ENCODE data around the gene ACLY. TPM values are rescaled to one million over a fixed set of nuclear protein-coding genes. Genes with fewer than 3 reads are reported as not detected.

Gene ACLY
- total RNA-seq, 1 experiment from 2014 or later: 350 TPM

DNA sequence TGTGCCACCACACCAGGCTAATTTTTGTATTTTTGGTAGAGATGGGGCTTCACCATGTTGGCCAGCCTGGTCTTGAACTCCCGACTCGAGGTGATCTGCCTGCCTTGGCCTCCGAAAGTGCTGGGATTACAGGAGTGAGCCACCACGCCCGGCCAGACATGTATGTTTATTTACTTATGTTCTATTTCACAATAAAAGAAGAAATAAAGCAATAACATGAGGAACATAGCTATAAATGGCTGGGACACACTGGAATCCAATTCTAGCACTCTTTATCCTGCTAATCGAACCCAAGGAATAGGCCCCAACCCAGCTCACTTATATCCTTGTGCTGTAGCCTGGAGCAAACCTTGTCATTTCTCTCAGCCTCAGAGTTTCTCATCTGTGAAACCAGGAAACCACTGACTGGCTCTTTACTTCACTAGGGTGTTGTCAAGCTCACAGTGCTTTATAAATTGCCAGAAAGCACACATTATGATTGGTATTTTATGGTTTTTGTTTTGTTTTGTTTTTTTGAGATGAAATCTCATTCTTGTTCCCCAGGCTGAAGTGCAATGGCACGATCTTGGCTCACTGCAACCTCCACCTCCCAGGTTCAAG is 7.3 kb upstream of the ACLY start:
- Mint-ChIP-seq H3K4me3 (no peak overlapping the region), H3K36me3 (no peaks in the 10 kb centered on the region), H3K27me3 (ENCODE audit: low read depth) (no peaks in the 10 kb centered on the region), H3K4me1 (peaks cover 12% of the 10 kb centered on the region), H3K27ac (no peak overlapping the region), H3K9me3 (no peaks in the 10 kb centered on the region)
- ChIA-PET CTCF (interaction anchor here (5.2 kb wide), 1 partner anchor 34 kb away, joined by 56 read pairs; no protein-coding TSS in a partner anchor), POLR2A (no interaction called here)
- no peak for TF ChIP-seq ZNF512 (CRISPR knock-in tag; IDR thresholded peaks at IDR 0.05; ENCODE audit: borderline replicate concordance)
- TF ChIP-seq NR2C2 (CRISPR knock-in tag; IDR thresholded peaks at IDR 0.05): no peak
- TF ChIP-seq E2F1 (CRISPR knock-in tag; IDR thresholded peaks at IDR 0.05): no peak
- no peak for TF ChIP-seq SMAD3 (CRISPR knock-in tag; IDR thresholded peaks at IDR 0.05; ENCODE audit: borderline replicate concordance)
- DNase-seq (ENCODE audit: low spot score) (no peak), ATAC-seq (no peak)

DNA sequence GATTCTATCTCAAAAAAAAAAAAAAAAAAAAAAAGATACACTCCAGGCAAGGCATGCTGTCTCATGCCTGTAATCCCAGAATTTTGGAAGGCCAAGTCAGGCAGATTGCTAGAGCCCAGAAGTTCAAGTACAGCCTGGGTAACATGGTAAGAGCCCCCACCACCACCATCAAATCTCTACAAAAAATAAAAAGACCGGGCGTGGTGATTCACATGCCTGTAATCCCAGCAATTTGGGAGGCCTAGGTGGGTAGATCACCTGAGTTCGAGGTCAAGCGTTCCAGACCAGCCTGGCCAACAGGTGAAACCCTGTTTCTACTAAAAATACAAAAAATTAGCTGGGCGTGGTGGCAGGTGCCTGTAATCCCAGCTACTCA is 1.8 kb upstream of the ACLY start:
- CTCF ChIA-PET: interaction anchor here (3.6 to 4.3 kb wide), 2 partner anchors 10 to 135 kb away, joined by 20 to 26 read pairs; partner anchors contain the start of genes JUP and ODAD4
- ATAC-seq: no peak
- TF ChIP-seq ATF1 (CRISPR knock-in tag; IDR thresholded peaks at IDR 0.05): no peak
- TF ChIP-seq NR2C2 (CRISPR knock-in tag; IDR thresholded peaks at IDR 0.05): no peak
- no peak for TF ChIP-seq FOXK1 (CRISPR knock-in tag; IDR thresholded peaks at IDR 0.05)
- H3K27ac Mint-ChIP-seq: no peak overlapping the region
- no peaks in the 10 kb centered on the region for H3K27me3 Mint-ChIP-seq (ENCODE audit: low read depth)
- POLR2A ChIA-PET: no interaction called here
- H3K9me3 Mint-ChIP-seq: no peaks in the 10 kb centered on the region
- H3K4me1 Mint-ChIP-seq: peaks cover 32% of the 10 kb centered on the region
- peak overlapping the region; percentile 84; the same call in 1 of the 2 replicates for H3K4me3 Mint-ChIP-seq
- DNase-seq (ENCODE audit: low spot score): no peak
- no peaks in the 10 kb centered on the region for H3K36me3 Mint-ChIP-seq

DNA sequence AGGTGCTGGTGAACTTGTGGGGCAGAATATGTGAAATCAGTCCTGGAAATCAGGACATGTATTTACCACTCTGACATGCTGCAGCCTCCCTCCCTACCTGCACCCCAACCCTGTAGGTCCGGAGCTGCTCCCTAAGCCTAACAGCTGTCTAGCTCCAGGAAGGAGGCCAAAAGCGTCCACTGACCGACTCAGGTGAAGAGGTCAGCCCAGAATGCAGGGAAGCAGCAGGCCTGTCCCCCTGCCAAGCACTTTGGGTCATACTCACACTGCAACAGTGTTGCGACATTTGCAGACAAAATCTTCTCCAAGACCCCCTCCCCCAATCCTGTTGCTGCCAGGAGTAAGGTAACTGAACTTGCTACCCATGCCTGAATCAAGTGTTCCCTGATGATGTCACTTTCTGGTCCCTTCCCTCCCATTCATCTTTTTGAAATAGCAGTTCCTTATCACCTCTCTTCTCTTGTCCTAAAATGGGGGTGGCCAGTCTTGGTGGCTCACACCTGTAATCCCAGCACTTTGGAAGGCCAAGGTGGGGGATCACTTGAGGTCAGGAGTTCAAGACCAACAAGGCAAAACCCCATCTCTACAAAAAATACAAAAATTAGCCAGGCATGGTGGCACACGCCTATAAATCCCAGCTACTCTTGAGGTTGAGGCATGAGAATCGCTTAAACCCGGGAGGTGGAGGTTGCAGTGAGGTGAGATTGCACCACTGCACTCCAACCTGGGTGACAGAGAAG is 1.3 kb upstream of the ACLY start:
- Mint-ChIP-seq H3K27ac (peak overlapping the region; percentile 96), H3K4me3 (peak overlapping the region; percentile 84), H3K4me1 (peaks cover 36% of the 10 kb centered on the region), H3K27me3 (ENCODE audit: low read depth) (no peaks in the 10 kb centered on the region), H3K36me3 (no peaks in the 10 kb centered on the region), H3K9me3 (no peaks in the 10 kb centered on the region)
- ATAC-seq (peak; percentile 0; the same call in 1 of the 2 replicates), DNase-seq (ENCODE audit: low spot score) (peak; percentile 21)
- ChIA-PET CTCF (interaction anchor here (1.2 to 8.6 kb wide), 7 partner anchors 10 to 519 kb away, joined by 3 to 134 read pairs (median 5); partner anchors contain the start of genes JUP and ODAD4), POLR2A (interaction anchor here (1.3 to 1.9 kb wide), 3 partner anchors 10 to 230 kb away, joined by 5 to 13 read pairs (median 6); partner anchors contain the start of genes DNAJC7 and ODAD4)
- TF ChIP-seq, protein P1, sequence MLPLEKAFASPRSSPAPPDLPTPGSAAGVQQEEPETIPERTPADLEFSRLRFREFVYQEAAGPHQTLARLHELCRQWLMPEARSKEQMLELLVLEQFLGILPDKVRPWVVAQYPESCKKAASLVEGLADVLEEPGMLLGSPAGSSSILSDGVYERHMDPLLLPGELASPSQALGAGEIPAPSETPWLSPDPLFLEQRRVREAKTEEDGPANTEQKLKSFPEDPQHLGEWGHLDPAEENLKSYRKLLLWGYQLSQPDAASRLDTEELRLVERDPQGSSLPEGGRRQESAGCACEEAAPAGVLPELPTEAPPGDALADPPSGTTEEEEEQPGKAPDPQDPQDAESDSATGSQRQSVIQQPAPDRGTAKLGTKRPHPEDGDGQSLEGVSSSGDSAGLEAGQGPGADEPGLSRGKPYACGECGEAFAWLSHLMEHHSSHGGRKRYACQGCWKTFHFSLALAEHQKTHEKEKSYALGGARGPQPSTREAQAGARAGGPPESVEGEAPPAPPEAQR (CRISPR knock-in tag; IDR thresholded peaks at IDR 0.05): no peak
- no peak for TF ChIP-seq RORB (CRISPR knock-in tag; IDR thresholded peaks at IDR 0.05)
- TF ChIP-seq NFE2L1 (CRISPR knock-in tag; IDR thresholded peaks at IDR 0.05): no peak
- TF ChIP-seq TCF7 (CRISPR knock-in tag; IDR thresholded peaks at IDR 0.05; ENCODE audit: low read depth): no peak
- TF ChIP-seq, protein P2, sequence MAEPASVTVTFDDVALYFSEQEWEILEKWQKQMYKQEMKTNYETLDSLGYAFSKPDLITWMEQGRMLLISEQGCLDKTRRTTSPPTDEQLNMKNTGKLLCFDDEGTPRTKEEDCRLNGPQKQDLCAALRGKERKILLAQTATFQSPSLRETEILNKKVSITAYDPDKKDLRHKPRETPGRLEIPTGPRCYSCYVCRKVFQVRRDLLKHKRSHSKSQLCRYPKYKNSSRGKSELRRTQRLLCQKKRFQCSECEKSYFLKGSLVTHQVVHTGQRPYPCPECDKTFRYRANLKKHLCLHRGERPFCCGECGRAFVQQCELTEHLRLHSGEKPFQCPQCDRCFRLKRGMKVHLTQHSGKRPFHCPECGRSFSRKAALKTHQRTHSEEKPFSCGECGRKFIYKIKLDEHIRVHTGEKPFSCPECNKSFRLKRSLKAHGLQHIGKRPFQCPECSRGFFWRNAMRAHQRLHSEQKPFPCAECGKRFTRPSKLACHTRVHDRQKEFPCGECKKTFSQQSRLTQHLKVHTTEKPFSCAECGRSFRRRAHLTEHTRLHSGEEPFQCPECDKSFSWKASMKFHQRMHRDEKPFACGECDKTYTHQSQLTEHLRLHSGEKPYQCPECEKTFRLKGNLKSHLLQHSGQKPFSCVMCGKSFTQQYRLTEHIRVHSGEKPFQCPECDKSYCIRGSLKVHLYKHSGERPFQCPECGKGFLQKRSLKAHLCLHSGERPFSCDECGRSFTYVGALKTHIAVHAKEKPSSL (CRISPR knock-in tag; conservative IDR thresholded peaks at IDR 0.05): no peak
- TF ChIP-seq JAZF1 (CRISPR knock-in tag; IDR thresholded peaks at IDR 0.05): no peak
- no peak for TF ChIP-seq ZNF232 (CRISPR knock-in tag; IDR thresholded peaks at IDR 0.05)
- TF ChIP-seq ZMAT4 (CRISPR knock-in tag; IDR thresholded peaks at IDR 0.05): no peak
- TF ChIP-seq MYBL2 (CRISPR knock-in tag; IDR thresholded peaks at IDR 0.05): no peak
- TF ChIP-seq IRF2 (CRISPR knock-in tag; IDR thresholded peaks at IDR 0.05; ENCODE audit: borderline replicate concordance, low read depth): no peak
- TF ChIP-seq CTCF (IDR thresholded peaks at IDR 0.05): no peak
- no peak for TF ChIP-seq ZNF263 (CRISPR knock-in tag; IDR thresholded peaks at IDR 0.05; ENCODE audit: low read depth)
- TF ChIP-seq USF1 (CRISPR knock-in tag; IDR thresholded peaks at IDR 0.05): no peak
